ENCODE results near the gene ELOB.

The ELOB gene

GRCh38 chr16:2749476-2749875, 27.6 kb downstream of the ELOB start:
- peaks cover 4 to 15% (median 10%) of the 10 kb centered on the region in 11 experiments; a peak in 17 of 22 replicates for H3K36me3 ChIP-seq
- H3K4me1 ChIP-seq: peaks cover 17 to 24% (median 21%) of the 10 kb centered on the region in 10 experiments
- peaks cover 15 to 16% (median 16%) of the 10 kb centered on the region in 11 experiments for H4K20me1 ChIP-seq
- no peak overlapping the region for H3K9ac ChIP-seq
- TF ChIP-seq Cebpa-rat (IDR thresholded peaks at IDR 0.05): no peak
- no peaks in the 10 kb centered on the region for H3K27me3 ChIP-seq
- H3K4me2 ChIP-seq: no peak overlapping the region
- H3K27ac ChIP-seq: no peak overlapping the region
- H3K9me3 ChIP-seq (replicated peaks in 1 of 11): no peaks in the 10 kb centered on the region
- no peak overlapping the region for H3K4me3 ChIP-seq

- Histone ChIP-seq H3K27ac (no peak overlapping the region), H3K4me3 (no peak overlapping the region), H3K36me3 (peaks cover 0 to 9% (median 5%) of the 10 kb centered on the region in 11 experiments; a peak in 10 of 22 replicates), H4K20me1 (peaks cover 10 to 11% (median 10%) of the 10 kb centered on the region in 11 experiments), H3K4me2 (no peak overlapping the region), H3K4me1 (peaks cover 13 to 20% (median 16%) of the 10 kb centered on the region in 10 experiments), H3K9me3 (replicated peaks in 1 of 11) (no peaks in the 10 kb centered on the region), H3K9ac (no peak overlapping the region), H3K27me3 (no peaks in the 10 kb centered on the region)
- TF ChIP-seq Cebpa-rat (IDR thresholded peaks at IDR 0.05): no peak
Measured at GRCh38 chr16:2748757-2749455, 28.2 kb downstream of the ELOB start.

DNA sequence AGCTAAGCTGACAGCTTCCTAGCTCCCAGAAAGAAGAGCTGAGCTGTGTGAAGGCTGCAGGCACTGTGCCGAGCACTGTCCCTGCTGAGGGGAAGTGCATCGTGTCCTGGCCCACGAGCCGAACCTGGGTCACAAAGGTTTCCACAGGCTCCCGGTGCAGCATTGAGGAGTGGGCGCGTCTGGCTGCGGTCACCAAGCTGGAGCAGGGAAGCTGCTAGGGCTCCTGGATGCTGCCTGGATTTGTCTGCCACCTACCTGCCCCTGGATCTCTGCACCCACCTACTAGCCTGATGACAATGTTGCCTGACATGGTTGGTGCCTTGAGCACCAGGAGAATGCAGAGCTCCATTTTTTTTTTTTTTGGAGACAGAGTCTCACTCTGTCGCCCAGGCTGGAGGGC, 31.1 kb downstream of the ELOB start:
- peaks cover 0 to 8% (median 0%) of the 10 kb centered on the region in 11 experiments; a peak in 2 of 22 replicates for H3K36me3 ChIP-seq
- TF ChIP-seq Cebpa-rat (IDR thresholded peaks at IDR 0.05): no peak
- H3K9ac ChIP-seq: 0 out of 22 replicates have a peak overlapping the region, but pooled peaks of 1 of the 11 experiments have one; percentile 14
- no peak overlapping the region for H3K27ac ChIP-seq
- no peaks in the 10 kb centered on the region for H3K9me3 ChIP-seq (replicated peaks in 1 of 11)
- no peaks in the 10 kb centered on the region for H3K27me3 ChIP-seq
- no peak overlapping the region for H3K4me2 ChIP-seq
- no peak overlapping the region for H3K4me3 ChIP-seq
- no peaks in the 10 kb centered on the region for H4K20me1 ChIP-seq
- peaks cover 4 to 9% (median 5%) of the 10 kb centered on the region in 10 experiments for H3K4me1 ChIP-seq

GRCh38 chr16:2745116-2745890, 31.8 kb downstream of the ELOB start:
- Histone ChIP-seq H3K9me3 (replicated peaks in 1 of 11) (no peaks in the 10 kb centered on the region), H3K9ac (0 out of 22 replicates have a peak overlapping the region, but pooled peaks of 1 of the 11 experiments have one; percentile 14)
- TF ChIP-seq Cebpa-rat (IDR thresholded peaks at IDR 0.05): no peak

DNA sequence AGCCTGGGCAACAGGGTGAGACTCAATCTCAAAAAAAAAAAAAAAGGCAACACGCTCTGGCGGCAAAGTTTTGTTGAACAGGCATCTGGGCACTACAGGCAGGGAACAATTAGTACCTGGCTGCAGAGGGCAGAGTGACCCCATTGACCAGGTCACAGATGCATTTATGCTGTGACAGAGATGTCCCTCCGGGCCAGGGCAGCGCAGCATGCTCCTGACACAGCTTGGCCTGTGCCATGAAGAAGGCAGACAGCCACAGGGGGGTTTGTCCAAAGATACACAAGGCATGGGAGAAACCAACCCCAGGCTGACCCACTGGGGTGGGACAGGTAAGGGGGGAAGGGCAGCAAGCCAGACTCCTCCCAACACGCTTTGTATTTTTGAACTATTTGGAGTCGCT, 32.4 kb downstream of the ELOB start:
- H3K36me3 ChIP-seq: peaks cover 0 to 7% (median 0%) of the 10 kb centered on the region in 11 experiments; a peak in 2 of 22 replicates
- H3K9me3 ChIP-seq (replicated peaks in 1 of 11): no peaks in the 10 kb centered on the region
- no peak overlapping the region for H3K27ac ChIP-seq
- no peak overlapping the region for H3K9ac ChIP-seq
- no peaks in the 10 kb centered on the region for H4K20me1 ChIP-seq
- H3K27me3 ChIP-seq: no peaks in the 10 kb centered on the region
- H3K4me2 ChIP-seq: no peak overlapping the region
- no peak overlapping the region for H3K4me3 ChIP-seq
- TF ChIP-seq Cebpa-rat (IDR thresholded peaks at IDR 0.05): no peak
- peaks cover 0 to 5% (median 0%) of the 10 kb centered on the region in 10 experiments; a peak in 4 of 20 replicates for H3K4me1 ChIP-seq

More at GRCh38 chr16:2745116-2745890, 31.8 kb downstream of the ELOB start:
- Histone ChIP-seq H3K4me3 (no peak overlapping the region), H3K27ac (no peak overlapping the region), H4K20me1 (no peaks in the 10 kb centered on the region), H3K27me3 (no peaks in the 10 kb centered on the region), H3K36me3 (peaks cover 0 to 8% (median 0%) of the 10 kb centered on the region in 11 experiments; a peak in 2 of 22 replicates), H3K4me2 (no peak overlapping the region), H3K4me1 (peaks cover 0 to 5% (median 0%) of the 10 kb centered on the region in 10 experiments; a peak in 3 of 20 replicates)

GRCh38 chr16:2743007-2743810, 33.9 kb downstream of the ELOB start:
- Histone ChIP-seq H3K4me1 (peaks cover 0 to 13% (median 8%) of the 10 kb centered on the region in 10 experiments; a peak in 9 of 20 replicates), H4K20me1 (no peaks in the 10 kb centered on the region), H3K9me3 (replicated peaks in 1 of 11) (no peaks in the 10 kb centered on the region), H3K27ac (no peak overlapping the region), H3K9ac (no peak overlapping the region; a peak in 1 of 22 replicates), H3K27me3 (no peaks in the 10 kb centered on the region), H3K4me2 (no peak overlapping the region), H3K4me3 (no peak overlapping the region), H3K36me3 (no peaks in the 10 kb centered on the region)
- TF ChIP-seq Cebpa-rat (IDR thresholded peaks at IDR 0.05): no peak

- H3K4me3 ChIP-seq: no peak overlapping the region
- TF ChIP-seq Cebpa-rat (IDR thresholded peaks at IDR 0.05): no peak
- no peaks in the 10 kb centered on the region for H4K20me1 ChIP-seq
- no peak overlapping the region for H3K27ac ChIP-seq
- no peaks in the 10 kb centered on the region for H3K27me3 ChIP-seq
- peaks cover 0 to 13% (median 8%) of the 10 kb centered on the region in 10 experiments; a peak in 9 of 20 replicates for H3K4me1 ChIP-seq
- no peaks in the 10 kb centered on the region for H3K36me3 ChIP-seq
- H3K4me2 ChIP-seq: no peak overlapping the region
- no peak overlapping the region; a peak in 1 of 22 replicates for H3K9ac ChIP-seq
- H3K9me3 ChIP-seq (replicated peaks in 1 of 11): no peaks in the 10 kb centered on the region
Measured at GRCh38 chr16:2742323-2743006, 34.6 kb downstream of the ELOB start.

DNA sequence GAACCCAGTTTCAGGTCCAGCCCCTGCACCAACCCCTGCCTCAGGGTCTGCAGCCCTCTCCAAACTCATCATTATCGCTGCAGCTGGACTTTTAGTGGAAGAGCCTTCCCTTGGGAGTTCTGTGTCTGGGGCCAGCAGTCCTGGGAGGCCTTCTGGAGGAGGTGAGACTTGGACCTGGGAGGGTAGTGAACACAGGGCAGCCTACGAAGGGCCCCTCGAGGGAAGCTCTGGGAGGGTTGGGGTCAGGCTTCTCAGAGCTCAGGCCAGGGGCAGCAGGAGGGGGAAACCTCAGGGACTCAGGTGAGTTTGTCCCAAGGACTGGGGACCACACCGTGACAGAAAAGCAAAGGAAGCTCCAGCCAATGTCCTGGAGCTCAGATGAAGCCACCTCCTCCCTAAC, 35.9 kb downstream of the ELOB start:
- Histone ChIP-seq H3K36me3 (no peaks in the 10 kb centered on the region), H3K27ac (no peak overlapping the region), H4K20me1 (no peaks in the 10 kb centered on the region), H3K4me3 (no peak overlapping the region), H3K4me2 (no peak overlapping the region), H3K9me3 (replicated peaks in 1 of 11) (no peaks in the 10 kb centered on the region), H3K9ac (no peak overlapping the region), H3K27me3 (no peaks in the 10 kb centered on the region), H3K4me1 (peaks cover 0 to 11% (median 8%) of the 10 kb centered on the region in 10 experiments; a peak in 9 of 20 replicates)
- no peak for TF ChIP-seq Cebpa-rat (IDR thresholded peaks at IDR 0.05)
